OCI-LY3 (cell line): ENCODE measurements around the gene TBC1D2B.
A peak's percentile ranks its signal among the peaks of the same experiment; 100 is the strongest.
"Not testable (repeated sequence)": the region's sequence is repeated elsewhere in the genome, so short reads cannot be mapped to it uniquely, and the experiment has no call there.

Experiments
- H2AFZ ChIP-seq: fragments of 200-600, 300-600 bp; shearing (Covaris generic); 2 replicates; pipeline ENCODE4 v1.6.0; 2014; ENCODE audit warnings: antibody characterized with exemption, low read depth, low read length
- H3K27ac ChIP-seq: fragments of 200-600, 300-600 bp; sonication (generic); 2 replicates; pipeline ENCODE4 v1.5.1; 2014; ENCODE audit warnings: mild to moderate bottlenecking, low read length, moderate library complexity, mixed read lengths
- H3K27me3 ChIP-seq: fragments of 200-600, 300-600 bp; sonication (generic); 2 replicates; pipeline ENCODE4 v1.6.1; 2014; ENCODE audit warnings: low read depth, low read length, mixed read lengths
- H3K36me3 ChIP-seq: fragments of 200-600, 300-600 bp; sonication (generic); replicated peaks from 2 replicates; pipeline ENCODE3; 2014; ENCODE audit warnings: low read depth, low read length, mixed read lengths
- H3K4me1 ChIP-seq: fragments of 300-600, 200-600 bp; sonication (generic); 2 replicates; pipeline ENCODE4 v1.6.1; 2014; ENCODE audit warnings: low read length, mixed read lengths
- H3K4me2 ChIP-seq: fragments of 200-600, 300-600 bp; sonication (generic); 2 replicates; pipeline ENCODE4 v1.6.1; 2014; ENCODE audit warnings: low read length, mixed read lengths
- H3K4me3 ChIP-seq: fragments of 300-600, 200-600 bp; sonication (generic); 2 replicates; pipeline ENCODE4 v1.5.1; 2014; ENCODE audit warnings: antibody characterized with exemption, mild to moderate bottlenecking, low read length, moderate library complexity
- H3K79me2 ChIP-seq: fragments of 300-600, 200-600 bp; shearing (Covaris generic); 2 replicates; pipeline ENCODE4 v1.6.1; 2014; ENCODE audit warnings: mild to moderate bottlenecking, low read length, mixed read lengths
- H3K9ac ChIP-seq: fragments of 300-600, 200-600 bp; shearing (Covaris generic); 2 replicates; pipeline ENCODE4 v1.6.0; 2014; ENCODE audit warnings: mild to moderate bottlenecking, low read length, moderate library complexity
- H3K9me3 ChIP-seq: fragments of 200-600, 300-600 bp; shearing (Covaris generic); 2 replicates; pipeline ENCODE4 v1.6.1; 2014; ENCODE audit warnings: low read length, mixed read lengths; ENCODE audit not compliant: insufficient read depth
- H4K20me1 ChIP-seq: fragments of 200-600, 300-600 bp; sonication (generic); 2 replicates; pipeline ENCODE4 v1.6.1; 2016; ENCODE audit warnings: low read length, mixed read lengths; ENCODE audit not compliant: insufficient read depth
- EZH2phosphoT487 ChIP-seq: fragments of 200-600 bp; shearing (Covaris generic); IDR thresholded peaks from 2 replicates; pipeline ENCODE4 v1.6.1; 2018; ENCODE audit warnings: antibody characterized with exemption, mixed run types, low read depth
- TF ChIP-seq, protein P1 (sequence below): fragments of 200-600, 300-600 bp; sonication (generic); IDR thresholded peaks from 2 replicates; pipeline ENCODE4 v1.5.1; 2014; ENCODE audit warnings: antibody characterized with exemption, low read length, low read depth

The TBC1D2B gene

DNA sequence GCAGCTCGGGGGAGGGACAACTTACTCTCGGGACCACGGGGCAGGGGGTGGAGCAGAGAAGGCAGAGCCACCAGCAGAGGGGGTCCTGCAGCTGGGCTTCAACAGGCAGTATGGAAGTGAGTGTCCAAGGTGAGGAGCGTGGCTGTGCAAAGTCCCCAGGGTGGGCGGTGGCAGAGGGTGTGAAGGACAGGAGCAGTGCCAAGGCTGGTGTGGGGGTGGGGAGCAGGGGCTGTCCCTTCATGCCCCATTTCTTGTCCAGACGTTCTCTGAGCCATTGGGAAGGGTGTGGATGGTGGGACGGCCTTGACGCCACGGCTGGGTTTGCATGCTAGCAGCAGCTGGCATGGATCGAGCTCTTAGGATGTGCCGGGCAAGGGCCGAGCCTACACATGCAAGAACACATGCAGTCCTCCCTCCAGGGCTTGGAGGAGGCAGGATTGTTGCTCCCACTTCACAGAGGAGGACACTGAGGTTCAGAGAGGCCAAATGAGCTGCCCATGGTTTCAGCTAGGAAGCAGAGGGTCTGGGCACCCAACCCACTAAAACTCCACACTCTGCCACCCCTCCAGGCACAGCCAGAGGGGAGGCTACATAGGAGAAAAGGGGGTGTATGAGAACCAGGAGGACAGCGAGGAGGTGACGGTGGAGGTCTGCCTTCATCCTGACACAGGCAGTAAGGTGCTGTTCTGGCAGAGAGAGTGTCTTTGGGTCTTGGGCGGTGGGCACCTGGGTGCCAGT is 93.6 kb downstream of the TBC1D2B start:
- no peak overlapping the region for H3K9ac ChIP-seq
- no peaks in the 10 kb centered on the region for H3K79me2 ChIP-seq
- no peak overlapping the region for H3K27ac ChIP-seq
- H3K9me3 ChIP-seq = no peaks in the 10 kb centered on the region
- no peak overlapping the region for H3K4me2 ChIP-seq
- H3K27me3 ChIP-seq = peaks cover 20% of the 10 kb centered on the region
- H3K4me3 ChIP-seq = no peak overlapping the region
- no peaks in the 10 kb centered on the region for H4K20me1 ChIP-seq
- no peaks in the 10 kb centered on the region for H3K36me3 ChIP-seq
- no peak overlapping the region for H2AFZ ChIP-seq
- H3K4me1 ChIP-seq = no peaks in the 10 kb centered on the region
- no peak for TF ChIP-seq EZH2phosphoT487
- TF ChIP-seq, protein P1, sequence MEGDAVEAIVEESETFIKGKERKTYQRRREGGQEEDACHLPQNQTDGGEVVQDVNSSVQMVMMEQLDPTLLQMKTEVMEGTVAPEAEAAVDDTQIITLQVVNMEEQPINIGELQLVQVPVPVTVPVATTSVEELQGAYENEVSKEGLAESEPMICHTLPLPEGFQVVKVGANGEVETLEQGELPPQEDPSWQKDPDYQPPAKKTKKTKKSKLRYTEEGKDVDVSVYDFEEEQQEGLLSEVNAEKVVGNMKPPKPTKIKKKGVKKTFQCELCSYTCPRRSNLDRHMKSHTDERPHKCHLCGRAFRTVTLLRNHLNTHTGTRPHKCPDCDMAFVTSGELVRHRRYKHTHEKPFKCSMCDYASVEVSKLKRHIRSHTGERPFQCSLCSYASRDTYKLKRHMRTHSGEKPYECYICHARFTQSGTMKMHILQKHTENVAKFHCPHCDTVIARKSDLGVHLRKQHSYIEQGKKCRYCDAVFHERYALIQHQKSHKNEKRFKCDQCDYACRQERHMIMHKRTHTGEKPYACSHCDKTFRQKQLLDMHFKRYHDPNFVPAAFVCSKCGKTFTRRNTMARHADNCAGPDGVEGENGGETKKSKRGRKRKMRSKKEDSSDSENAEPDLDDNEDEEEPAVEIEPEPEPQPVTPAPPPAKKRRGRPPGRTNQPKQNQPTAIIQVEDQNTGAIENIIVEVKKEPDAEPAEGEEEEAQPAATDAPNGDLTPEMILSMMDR = peak; percentile 11; the same call in 1 of the 2 replicates

DNA sequence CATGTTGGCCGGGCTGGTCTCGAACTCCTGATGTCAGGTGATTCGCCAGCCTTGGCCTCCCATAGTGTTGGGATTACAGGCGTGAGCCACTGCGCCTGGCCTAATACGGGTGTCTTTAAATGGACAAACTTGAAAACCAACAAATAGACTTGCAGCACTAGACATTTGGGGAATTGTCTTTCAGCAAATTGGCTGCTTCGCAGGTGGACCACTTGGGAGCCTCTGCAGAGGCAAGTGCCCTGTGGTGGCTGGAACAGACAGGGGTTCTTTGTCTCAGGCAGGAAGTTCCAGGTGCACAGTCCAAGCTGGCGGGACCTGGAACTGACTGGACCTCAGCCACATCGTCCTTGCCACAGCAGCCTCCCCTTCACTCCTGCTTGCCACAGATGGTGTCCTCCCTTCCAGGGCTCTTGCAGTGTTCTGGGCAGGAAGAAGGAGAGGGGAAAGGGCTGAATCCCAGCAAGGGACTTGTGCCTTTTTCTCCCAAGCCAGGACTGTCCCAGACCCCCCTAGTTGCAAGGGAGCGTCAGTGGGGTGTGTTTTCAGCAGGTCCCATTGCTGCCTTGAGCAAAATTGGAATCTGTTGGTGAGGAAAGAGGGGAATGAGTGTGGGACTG is 94.3 kb downstream of the TBC1D2B start:
- Histone ChIP-seq H4K20me1 (no peaks in the 10 kb centered on the region), H3K4me3 (no peak overlapping the region), H2AFZ (no peak overlapping the region), H3K27me3 (peaks cover 20% of the 10 kb centered on the region), H3K79me2 (no peaks in the 10 kb centered on the region), H3K4me1 (no peaks in the 10 kb centered on the region), H3K4me2 (no peak overlapping the region), H3K36me3 (no peaks in the 10 kb centered on the region), H3K27ac (no peak overlapping the region), H3K9me3 (no peaks in the 10 kb centered on the region), H3K9ac (no peak overlapping the region)
- TF ChIP-seq, protein P1 = no peak
- no peak for TF ChIP-seq EZH2phosphoT487

DNA sequence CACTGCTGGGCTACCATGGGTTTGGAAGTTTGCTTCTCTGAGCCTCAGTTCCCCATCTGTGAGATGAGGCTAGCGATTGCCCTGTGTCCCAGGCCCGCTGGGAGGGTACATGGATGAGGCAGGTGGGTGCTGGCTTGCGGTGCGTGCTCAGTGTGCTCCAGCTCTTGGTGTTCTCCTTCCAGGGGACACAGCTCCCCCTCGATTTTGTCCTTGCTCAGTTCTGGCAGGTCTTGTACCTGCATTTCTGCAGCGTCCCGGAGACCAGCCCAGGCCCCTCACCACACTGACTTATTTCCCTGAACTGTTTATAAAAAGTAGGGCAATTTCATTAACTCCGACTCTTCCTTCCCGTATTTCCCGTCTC is 95.4 kb downstream of the TBC1D2B start:
- peaks cover 20% of the 10 kb centered on the region for H3K27me3 ChIP-seq
- H3K4me2 ChIP-seq = no peak overlapping the region
- no peak overlapping the region for H3K9ac ChIP-seq
- no peak overlapping the region for H2AFZ ChIP-seq
- H3K4me3 ChIP-seq = no peak overlapping the region
- H3K4me1 ChIP-seq = no peaks in the 10 kb centered on the region
- H3K27ac ChIP-seq = no peak overlapping the region
- no peaks in the 10 kb centered on the region for H3K9me3 ChIP-seq
- H4K20me1 ChIP-seq = no peaks in the 10 kb centered on the region
- H3K36me3 ChIP-seq = no peaks in the 10 kb centered on the region
- H3K79me2 ChIP-seq = no peaks in the 10 kb centered on the region
- no peak for TF ChIP-seq EZH2phosphoT487
- TF ChIP-seq, protein P1 = no peak

DNA sequence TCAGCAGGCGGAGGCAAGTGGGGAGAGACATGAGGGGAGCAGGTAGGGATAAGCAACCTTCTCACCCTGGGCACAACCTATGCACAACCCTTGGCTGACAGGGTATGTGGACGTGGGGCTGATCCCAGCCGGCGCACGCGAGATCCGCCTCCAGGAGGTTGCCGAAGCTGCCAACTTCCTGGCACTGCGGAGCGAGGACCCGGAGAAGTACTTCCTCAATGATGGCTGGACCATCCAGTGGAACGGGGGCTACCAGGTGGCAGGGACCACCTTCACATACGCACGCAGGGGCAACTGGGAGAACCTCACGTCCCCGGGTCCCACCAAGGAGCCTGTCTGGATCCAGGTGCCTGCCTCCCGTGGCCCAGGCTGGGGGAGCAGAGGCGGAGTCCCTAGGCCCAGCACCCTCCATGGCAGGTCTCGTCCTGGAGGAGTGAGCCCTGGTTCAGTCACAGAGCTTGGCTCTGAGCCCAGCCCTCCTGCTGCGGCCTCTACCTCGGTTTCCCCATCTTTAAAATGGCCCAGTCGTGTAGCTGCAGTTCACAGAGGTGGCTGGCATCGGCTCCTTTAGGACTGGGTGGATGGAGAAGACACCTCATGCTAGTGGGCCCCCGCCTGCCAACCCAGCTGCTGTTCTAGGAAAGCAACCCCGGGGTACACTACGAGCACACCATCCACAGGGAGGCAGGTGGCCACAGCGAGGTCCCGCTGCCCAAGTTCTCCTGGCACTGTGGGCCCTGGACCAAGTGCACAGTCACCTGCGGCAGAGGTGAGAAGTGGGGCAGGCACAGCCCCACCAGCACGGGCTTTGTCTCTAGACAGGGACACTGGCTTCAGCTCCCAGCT is 96.0 kb downstream of the TBC1D2B start:
- Histone ChIP-seq H3K36me3 (no peaks in the 10 kb centered on the region), H3K9ac (no peak overlapping the region), H2AFZ (no peak overlapping the region), H3K27me3 (peaks cover 20% of the 10 kb centered on the region), H3K4me3 (no peak overlapping the region), H3K79me2 (no peaks in the 10 kb centered on the region), H3K9me3 (no peaks in the 10 kb centered on the region), H3K27ac (no peak overlapping the region), H4K20me1 (no peaks in the 10 kb centered on the region), H3K4me1 (no peaks in the 10 kb centered on the region), H3K4me2 (no peak overlapping the region)
- TF ChIP-seq EZH2phosphoT487 = no peak
- TF ChIP-seq, protein P1 = no peak

DNA sequence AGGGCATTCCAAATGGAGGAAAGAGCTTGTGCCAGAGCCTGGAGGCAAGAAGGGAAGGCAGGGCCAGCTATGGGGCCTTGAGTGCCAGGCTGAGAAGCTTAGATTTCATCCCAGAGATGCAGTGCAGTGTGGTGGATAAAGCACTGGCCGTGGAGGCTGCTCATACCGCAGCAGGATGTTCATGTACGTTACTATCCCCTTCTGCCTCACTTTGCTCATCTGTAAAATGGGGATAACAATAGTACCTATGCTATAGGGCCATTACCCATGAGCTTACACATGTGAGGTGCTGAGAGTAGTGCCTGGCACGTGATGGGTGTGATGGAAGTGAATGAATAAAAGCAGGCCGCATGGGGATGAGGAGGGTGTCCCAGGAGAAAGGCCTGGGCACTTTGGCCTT is 96.8 kb downstream of the TBC1D2B start:
- H3K9me3 ChIP-seq, H3K36me3 ChIP-seq, H3K9ac ChIP-seq, H2AFZ ChIP-seq, H3K27ac ChIP-seq, H3K4me3 ChIP-seq, H3K79me2 ChIP-seq, H4K20me1 ChIP-seq, H3K4me1 ChIP-seq, H3K4me2 ChIP-seq: not testable (repeated sequence)
- H3K27me3 ChIP-seq = peaks cover 20% of the 10 kb centered on the region
